Measurements from ENCODE around the gene CUBN.

Gene CUBN

DNA sequence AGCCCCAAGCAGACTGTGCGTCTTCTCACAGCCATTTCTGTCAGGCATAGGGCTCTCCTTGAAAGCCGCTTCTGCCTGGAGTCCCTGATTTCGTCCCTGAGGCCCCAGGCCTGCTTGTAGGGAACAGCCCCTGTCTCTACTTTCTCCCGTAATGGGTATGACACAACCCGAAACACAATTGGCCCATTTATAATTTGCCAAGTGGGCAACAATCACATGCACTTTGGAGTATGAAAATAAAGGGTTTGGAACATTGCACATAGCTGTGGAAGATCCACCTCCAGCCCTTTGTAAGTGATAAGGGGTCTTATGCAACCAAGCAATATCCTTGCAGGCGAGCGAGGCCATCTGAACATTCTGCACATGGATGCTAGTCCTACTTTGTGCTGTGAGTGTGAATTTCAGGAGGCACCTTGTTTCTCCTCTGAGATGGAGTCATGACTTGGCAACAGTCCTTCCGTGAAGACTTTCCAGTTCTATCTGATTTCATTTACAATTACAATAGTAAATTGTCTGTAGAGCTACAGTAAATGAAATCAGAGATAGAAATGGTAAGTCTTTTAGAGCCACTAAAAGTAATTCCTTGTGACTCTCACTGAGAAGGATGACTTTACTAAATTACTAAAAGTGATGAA is 141.5 kb downstream of the CUBN start:
- DNase-seq (ENCODE audit: low spot score), result peak; percentile 50

DNA sequence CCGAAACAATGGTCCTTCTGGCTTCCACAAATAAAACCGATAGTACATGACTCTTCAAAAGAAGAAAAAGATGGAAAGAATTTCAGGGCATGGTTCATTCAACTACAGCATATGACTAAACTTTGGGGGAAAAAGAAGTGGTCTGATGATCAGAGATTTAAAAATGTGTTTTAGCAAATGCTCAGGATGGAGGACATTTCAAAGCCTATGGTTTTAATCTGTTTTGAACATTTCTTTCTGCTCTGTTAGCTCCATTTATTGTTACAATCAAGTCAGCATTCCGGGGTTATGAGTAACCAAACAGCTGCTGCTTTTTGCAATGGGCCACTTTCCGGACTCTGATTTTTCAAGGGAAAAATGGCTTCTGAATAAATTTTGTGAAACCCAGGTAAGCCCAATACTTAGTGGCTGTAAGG is 142.4 kb downstream of the CUBN start:
- DNase-seq (ENCODE audit: low spot score), result no peak

DNA sequence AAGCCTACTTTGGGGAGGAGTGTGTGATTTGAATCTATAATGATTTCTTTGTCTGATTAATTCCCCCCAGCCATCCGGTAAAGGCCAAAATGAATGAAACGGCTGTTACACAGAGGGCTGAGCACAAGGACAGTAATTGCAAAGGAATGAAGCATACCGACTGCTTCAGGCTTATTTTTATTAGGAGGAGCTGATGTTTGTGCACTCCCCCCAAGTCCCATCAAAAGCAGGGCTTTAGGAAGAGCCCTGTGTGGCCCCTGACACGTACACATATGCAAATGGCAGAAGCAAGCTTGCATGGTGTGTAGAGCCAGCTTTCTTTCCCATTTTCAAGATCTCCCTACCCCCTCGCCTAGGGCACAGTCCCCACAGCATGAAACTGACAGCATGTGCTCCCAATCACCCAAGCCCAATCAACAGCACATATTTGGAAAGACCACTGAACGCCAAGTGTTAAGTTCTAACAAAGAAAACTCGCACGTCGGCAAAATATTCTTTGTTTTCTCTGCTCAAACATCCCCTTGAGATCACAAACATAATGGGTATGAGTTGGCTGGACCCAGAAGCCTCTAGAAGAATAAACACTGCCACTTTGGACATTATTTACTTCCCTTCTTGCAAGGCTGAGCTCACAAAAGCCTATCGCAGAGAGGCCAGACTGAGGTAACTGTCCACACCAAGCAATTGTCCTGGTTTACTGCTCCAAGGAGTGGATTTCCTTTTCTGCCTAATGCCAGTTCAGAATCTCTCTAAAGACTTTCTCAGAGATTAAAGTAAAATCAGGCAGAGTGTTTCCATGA is 143.0 kb downstream of the CUBN start:
- peak; percentile 87 for DNase-seq (ENCODE audit: low spot score)

DNA sequence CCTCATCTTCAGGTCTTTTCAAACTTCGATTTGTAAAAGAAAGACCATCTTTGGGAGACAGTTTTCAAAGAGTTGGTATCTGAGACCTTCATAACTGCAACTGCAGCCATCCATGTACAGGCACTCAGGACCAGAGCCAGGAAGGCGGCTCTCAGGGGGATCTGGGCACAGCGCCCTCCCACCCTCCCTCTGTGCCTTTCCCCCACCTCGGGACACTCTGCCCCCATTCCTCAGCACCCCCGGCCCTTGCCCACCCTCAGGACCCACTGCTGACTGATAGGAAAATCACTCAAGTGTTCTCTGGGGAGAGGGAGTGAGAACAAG is 143.6 kb downstream of the CUBN start:
- no peak for DNase-seq (ENCODE audit: low spot score)

DNA sequence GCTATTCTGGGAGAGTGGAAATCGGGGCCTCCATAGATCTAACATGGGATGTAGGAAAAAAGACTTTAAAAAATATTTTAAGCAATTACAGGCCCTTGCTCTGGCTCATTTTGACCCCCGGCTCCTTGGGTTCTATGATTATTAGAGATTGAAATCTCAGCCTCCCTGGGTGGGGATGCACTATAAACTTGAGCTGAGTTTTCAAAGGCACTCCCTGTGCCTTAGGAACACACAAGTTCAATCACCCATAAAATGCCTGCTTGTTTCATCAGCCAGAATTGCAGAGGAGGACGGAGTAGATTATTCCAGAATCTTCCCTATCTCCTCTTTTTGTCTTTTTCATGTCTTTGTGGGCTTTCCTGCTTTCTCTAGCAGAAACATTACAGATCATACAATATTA is 145.4 kb downstream of the CUBN start:
- DNase-seq (ENCODE audit: low spot score), result no peak

DNA sequence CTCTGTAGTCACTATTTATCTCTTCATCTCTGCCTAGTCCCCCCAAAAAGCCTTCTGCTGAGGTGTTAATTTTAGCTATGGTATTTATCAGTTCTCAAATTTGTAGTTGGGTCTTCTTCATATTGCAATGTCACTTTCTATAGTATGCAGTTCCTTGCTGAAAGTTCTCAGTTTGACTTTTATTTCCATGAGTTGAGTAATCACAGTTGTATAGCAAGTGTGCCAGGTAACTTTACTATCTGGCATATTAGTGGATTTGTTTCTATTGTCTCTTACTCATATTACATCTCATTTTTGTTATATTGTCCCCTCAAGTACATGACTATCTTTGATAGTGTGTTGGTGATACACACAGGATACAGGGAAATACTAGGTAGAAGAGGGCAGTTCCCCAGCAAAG is 152.8 kb downstream of the CUBN start:
- no peak for DNase-seq (ENCODE audit: low spot score)

DNA sequence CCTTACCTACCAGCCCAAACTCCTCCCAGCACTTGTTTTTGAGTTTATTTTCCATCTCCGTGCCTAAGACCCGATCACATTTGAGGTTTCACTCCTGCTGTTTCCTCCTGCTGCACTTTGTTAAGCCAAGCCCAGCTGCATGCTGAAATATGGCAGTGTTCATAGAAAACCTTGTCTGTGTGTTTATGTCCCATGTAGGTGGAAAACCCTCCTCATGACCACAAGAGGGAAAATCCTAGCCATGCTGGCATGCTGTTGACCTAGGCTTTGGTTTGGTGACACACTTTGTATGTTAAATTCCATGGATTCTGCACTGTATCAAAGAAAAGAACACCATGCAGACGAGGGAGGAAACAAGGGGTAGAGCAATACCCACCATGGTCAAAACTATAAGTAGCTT is 154.4 kb downstream of the CUBN start:
- no peak for DNase-seq (ENCODE audit: low spot score)

DNA sequence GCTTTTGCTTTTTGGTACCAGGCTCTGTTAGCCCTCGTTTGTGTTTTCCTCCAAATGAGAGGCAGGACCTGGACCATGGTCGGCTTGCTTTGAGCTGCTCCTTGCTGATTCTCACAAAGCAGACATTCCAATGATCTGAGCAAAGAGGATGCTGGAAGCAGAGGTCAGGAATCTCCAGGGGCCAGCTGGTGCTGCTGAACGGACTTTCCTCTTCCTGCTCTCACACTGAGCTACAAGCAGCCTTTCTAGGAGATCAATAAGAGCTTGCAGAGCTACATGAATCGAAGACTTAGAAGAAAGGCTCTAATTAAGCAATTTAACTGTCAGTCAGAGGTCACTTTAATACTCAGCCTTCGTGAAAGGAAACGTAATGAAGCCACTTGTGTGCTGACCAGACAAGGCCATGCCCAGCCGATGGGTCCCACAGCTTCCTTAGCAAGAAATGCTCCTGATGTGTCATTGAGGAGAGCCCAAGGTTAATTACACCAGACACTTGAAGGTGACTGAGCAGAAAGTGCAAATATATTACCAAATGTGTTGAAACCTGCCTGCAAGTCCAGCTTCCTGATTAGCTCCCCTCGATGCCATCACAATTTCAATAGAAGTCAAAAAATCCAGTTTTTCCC is 161.1 kb downstream of the CUBN start:
- DNase-seq (ENCODE audit: low spot score), result no peak

DNA sequence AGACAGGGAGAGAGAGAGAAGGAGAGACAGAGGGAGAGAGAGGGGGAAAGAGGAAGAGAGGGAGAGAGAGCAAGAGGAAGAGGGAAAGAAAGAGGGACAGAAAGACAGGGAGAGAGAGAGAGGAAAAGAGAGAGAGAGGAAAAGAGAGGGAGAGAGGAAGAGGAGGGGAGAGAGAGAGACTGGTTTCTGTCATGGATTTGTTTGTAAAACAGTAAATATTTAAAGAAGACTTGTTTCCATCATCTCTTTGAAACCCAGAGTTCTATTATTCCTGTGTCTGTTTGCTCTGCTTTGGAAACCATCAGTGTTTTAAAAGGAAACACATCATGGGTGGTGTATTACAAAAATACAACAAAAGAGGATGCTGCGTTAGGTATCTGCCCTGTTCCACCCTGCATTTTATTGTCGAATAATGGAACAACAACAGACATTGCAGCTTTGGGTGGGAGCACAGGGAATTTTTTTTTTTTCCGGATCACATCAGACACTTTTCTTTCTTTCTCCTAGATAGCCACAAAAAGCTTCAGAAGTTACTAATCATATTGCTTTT is 161.7 kb downstream of the CUBN start:
- DNase-seq (ENCODE audit: low spot score), result no peak

DNA sequence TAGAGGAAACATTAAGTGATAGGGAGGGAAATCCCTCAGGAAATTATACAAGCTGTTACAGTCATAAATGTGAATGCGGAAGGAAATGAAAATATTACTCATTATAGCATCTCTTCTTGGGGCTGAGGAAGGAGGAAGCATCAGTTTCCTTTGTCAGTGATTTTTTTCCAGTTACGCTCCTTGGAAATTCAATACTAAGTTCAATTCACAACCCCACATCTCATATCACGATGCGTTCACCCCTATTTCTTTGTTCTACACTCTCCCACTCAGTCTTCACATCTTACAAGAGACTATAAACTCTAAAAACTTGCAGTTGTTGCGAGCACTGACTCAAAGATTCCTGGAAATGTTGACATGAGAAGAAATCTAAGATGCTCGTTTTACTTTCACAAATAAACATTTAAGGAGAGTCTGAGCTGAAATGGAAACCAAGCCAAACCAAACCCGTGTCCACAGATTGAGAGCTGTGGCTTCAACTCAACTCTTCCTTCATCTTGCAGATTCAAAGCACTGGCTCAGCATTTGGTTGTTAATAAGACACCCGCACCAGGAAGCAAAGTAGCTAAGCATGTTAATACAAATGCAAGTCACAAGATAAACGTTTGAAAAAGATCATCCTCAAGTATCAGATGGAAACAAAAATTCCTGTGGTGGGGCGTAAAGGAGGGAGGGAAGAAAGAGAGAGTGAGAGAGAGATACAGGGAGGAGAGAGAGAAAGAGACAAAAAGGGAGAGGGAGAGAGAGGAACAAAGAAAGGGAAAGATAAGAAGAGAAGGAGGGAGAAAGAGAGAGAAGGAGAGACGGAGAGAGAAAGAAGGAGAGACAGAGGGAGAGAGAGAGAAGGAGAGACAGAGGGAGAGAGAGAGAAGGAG is 162.4 kb downstream of the CUBN start:
- no peak for DNase-seq (ENCODE audit: low spot score)

DNA sequence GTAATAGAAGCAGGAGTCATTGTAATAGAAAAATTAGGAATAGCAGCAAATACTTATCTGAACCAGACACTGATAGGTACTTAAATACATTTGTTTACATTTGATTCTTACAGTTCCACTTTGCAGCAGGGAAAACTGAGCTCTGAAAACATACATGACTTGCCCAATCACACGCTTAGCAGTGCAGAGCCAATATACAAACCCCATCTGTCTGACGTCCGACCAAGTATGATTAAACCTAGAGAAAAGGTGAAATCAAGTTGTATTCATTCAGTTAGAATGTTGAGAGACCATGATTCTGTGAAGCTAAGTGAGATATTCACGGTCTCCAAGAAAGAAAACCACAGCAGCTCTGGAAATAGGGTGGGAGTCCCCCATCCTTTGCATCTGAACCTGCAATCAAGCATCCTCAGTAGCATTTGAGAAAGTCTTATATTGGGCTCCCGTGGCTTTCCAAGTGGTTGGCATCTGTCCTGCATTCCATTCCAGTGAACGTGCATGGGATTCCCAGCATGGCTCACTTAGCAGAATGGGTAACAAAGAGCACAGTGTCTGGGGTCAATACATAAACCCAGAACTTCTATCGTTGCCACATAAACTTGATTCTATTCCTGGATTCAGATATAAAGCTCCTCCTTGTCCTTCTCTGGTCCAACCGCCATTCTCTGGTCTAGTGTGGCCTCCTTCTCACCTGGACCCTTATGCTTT is 163.7 kb downstream of the CUBN start:
- peak; percentile 95 for DNase-seq (ENCODE audit: low spot score)

DNA sequence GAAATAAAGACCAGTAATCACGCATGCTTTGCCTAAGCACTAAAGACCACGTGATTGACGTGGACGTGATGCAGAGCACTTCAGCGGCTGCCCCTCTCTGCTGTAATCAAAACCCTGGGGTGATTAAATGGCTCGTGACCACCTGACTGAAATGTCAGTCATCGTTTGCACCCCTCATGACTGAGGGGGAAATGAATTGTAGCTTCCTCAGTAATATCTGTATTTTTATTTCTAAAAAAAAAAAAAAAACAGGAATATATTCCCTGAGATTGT is 164.3 kb downstream of the CUBN start:
- no peak for DNase-seq (ENCODE audit: low spot score)

DNA sequence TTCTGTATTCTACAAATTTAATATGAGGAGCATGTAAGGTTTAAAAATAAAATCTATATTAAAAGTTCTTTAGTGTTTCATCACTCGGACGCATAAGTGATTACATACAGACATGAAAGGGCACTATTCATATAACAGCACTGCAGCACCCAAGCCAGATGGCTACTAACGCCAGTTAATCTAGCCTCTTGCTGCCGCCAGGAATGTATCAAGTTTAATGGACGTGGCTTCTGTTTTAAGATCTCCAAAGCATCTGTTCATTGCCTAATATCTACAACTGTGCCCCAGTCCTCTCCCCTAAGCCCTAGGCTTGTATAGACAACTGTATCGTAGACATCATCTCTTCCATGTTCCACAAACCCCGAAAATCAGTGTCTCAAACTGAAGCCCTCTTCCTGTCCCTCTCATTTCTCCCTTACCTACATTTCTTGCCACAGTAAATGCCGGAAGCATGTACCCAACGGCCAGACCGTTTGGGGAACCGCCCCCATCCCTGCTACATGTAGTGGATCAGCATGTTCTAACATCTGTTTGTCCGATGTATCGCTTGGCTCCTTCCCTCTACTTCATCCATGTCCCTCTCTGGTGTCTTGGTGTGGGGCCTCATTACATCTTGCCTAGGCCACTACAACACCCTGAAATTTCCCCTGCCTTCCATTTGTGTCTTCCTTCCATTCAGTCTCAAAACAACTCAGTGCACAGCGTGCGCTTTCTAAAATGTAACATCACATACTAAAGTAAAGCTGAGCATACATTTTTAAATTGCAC is 164.9 kb downstream of the CUBN start:
- DNase-seq (ENCODE audit: low spot score), result no peak

DNA sequence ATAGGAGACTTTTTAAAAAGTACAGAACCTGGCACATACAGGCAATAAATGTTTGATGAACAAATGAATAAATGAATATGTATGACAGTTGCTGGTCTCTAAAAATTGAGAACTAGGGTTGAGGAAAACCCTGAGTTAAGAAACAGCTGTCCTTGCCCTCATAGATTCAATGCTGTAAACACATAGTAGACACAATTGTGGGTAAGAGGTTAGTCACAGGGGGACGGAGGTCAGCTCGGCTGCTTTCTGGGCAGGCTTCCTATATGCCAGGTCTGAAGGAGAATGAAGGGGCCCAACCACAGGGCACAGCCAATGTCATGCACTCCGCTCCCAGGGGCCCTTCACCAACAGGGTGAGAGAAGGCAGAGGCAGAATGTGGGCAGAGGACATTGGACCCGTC is 169.1 kb downstream of the CUBN start:
- DNase-seq (ENCODE audit: low spot score), result no peak

DNA sequence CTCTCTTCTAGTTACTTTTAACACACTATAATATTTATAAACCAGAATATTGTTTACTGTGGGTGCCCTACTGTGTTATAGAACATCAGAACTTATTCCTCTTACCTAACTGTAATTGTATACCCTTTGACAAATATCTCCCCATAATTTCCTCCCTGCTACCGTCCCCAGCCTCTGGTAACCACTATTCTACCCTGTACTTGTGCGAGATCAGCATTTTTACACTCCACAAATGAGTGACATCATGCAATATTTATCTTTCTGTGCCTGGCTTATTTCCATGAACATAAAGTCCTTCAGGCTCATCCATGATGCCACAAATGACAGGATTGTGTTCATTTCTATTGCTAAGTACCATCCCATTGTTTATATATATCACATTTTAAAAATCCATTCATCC is 172.6 kb downstream of the CUBN start:
- no peak for DNase-seq (ENCODE audit: low spot score)

DNA sequence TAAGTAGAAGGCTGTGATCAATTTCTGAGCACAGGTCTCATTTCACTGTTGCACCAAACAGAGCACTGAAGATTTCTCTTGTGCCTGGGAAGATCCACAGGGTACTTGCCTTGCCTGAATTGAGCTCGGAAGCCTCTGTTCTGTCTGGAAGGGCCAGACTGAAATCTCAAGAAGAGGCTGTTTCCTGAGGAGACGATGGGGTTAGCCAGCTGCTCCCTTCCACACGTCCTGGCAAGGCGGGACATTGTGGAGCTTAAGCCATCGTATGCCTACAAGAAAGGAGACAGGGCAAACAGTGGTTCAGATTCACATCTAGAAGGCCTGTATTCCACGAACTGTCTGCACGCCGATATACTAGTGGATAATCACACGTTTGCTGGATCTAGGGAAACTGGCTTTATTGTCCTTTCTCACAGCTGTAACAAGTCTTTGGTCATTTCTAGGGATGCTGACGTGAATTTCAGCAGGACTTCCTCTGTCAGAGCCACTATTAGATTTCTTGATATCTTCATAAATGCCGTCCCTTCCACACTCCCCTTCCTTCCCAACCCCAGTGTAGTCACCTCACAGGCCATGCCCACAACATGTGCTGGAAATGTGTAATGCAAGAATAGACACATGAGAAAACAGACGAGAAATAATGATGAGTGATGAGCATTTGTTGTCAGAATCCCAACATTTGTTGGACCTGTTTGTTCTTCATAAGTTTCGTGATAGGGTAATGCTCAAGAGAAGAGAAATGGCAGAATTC is 175.2 kb downstream of the CUBN start:
- DNase-seq (ENCODE audit: low spot score), result no peak

DNA sequence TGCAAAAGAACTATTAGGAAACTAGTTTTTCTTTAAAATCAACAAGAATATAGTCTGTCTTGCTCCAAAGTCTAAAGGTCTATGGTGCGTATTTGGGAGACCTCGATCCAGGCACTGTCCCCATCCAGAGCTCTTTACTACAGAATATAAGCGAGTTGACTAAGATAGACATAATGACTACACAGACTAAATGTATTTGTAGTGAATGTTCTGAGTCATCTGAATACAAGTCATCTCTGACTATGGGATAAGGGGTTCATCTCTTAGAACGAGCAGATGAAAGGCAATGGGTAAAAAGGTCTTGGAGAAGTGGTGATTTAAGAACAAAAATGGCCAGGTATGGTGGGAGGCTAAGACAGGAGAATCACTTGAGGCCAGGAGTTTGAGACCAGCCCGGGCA is 176.3 kb downstream of the CUBN start:
- no peak for DNase-seq (ENCODE audit: low spot score)

DNA sequence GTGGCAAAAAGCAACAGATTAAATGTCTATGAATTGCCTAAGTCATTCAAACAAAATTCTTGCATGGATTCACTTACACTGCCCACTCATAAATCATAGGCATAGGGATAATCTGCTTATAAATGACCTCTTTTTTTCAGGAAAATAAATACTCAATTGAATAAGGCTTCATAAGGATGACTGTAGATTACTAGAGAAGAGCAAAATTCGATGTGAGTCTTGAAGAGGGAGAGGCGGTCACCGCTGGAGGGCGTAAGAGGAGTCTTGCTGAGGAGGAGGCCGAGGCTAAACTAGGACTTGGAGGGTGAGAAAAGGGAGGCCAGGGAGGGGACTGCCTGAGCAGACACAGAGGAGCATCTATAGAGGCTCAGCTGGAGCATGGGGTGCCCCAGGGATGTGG is 177.0 kb downstream of the CUBN start:
- DNase-seq (ENCODE audit: low spot score), result peak; percentile 69

DNA sequence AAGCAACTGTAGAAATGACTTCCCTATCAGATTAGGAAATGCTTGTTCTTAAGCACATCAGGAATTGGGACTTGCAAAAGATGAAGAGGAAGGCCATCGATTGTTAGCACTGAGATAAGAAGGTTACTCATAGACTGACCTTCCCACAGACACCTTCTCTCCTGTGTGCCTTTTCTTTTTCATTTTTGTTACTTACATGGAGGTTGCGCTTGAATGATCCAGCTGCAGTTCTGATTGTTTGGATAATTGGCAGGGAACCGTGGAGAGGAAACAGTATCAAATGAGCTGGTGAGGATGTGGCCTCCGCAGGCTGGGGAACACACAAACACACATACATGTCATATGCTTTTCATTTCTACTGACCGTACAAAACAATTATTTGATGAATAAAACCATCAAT is 177.5 kb downstream of the CUBN start:
- DNase-seq (ENCODE audit: low spot score), result no peak

All from COLO829 (cell line).